Measurements from ENCODE around the gene ZNF683.

Gene ZNF683

GRCh38 chr1:26317146-26317545 lies 55.4 kb downstream of the ZNF683 start:
- Histone ChIP-seq H3K4me3 (ENCODE audit: low read length) (no peak overlapping the region), H3K9ac (ENCODE audit: low read depth, low read length) (no peak overlapping the region), H3K27ac (ENCODE audit: low read depth, low read length) (no peak overlapping the region), H3K27me3 (ENCODE audit: insufficient read depth, low read length) (no peaks in the 10 kb centered on the region), H3K4me1 (ENCODE audit: insufficient read depth, low read length) (peaks cover 11% of the 10 kb centered on the region), H3K9me3 (ENCODE audit: insufficient read depth, low read depth, low read length) (no peaks in the 10 kb centered on the region), H3K36me3 (ENCODE audit: insufficient read depth, low read length) (peaks cover 1% of the 10 kb centered on the region; the same call in 1 of the 2 replicates)
- WGBS = 94% methylated on average over 2 of the region's 2 CpGs

GRCh38 chr1:26315874-26316850 lies 56.4 kb downstream of the ZNF683 start:
- H3K4me1 ChIP-seq (ENCODE audit: insufficient read depth, low read length) = peaks cover 11% of the 10 kb centered on the region
- peak overlapping the region; percentile 44; the same call in 1 of the 2 replicates for H3K9ac ChIP-seq (ENCODE audit: low read depth, low read length)
- WGBS = 75% methylated on average over 8 of the region's 8 CpGs
- H3K9me3 ChIP-seq (ENCODE audit: insufficient read depth, low read depth, low read length) = no peaks in the 10 kb centered on the region
- H3K4me3 ChIP-seq (ENCODE audit: low read length) = no peak overlapping the region
- no peak overlapping the region for H3K27ac ChIP-seq (ENCODE audit: low read depth, low read length)
- no peaks in the 10 kb centered on the region for H3K36me3 ChIP-seq (ENCODE audit: insufficient read depth, low read length)
- H3K27me3 ChIP-seq (ENCODE audit: insufficient read depth, low read length) = no peaks in the 10 kb centered on the region

- Histone ChIP-seq H3K9me3 (ENCODE audit: insufficient read depth, low read depth, low read length) (no peaks in the 10 kb centered on the region), H3K4me3 (ENCODE audit: low read length) (no peak overlapping the region), H3K27me3 (ENCODE audit: insufficient read depth, low read length) (no peaks in the 10 kb centered on the region), H3K9ac (ENCODE audit: low read depth, low read length) (no peak overlapping the region), H3K4me1 (ENCODE audit: insufficient read depth, low read length) (peaks cover 11% of the 10 kb centered on the region), H3K36me3 (ENCODE audit: insufficient read depth, low read length) (no peaks in the 10 kb centered on the region), H3K27ac (ENCODE audit: low read depth, low read length) (no peak overlapping the region)
- WGBS = 97% methylated on average over 5 of the region's 5 CpGs
Observed at GRCh38 chr1:26314501-26314900, 58.0 kb downstream of the ZNF683 start.
